ACC112 (cell line): ENCODE measurements around the gene RNASE7.

Source experiments
- H2AFZ ChIP-seq: fragments of 200-600 bp; sonication (generic); one replicate; pipeline ENCODE4 v1.6.0; 2017; ENCODE audit warnings: antibody characterized with exemption, low read length; ENCODE audit not compliant: unreplicated experiment
- H3K27ac ChIP-seq: fragments of 200-600 bp; sonication (generic); 2 replicates; pipeline ENCODE4 v1.5.1; 2014; ENCODE audit warnings: low read depth, mild to moderate bottlenecking, antibody characterized with exemption, low read length, moderate library complexity
- H3K27me3 ChIP-seq: fragments of 200-600 bp; sonication (generic); 2 replicates; pipeline ENCODE4 v1.6.1; 2014; ENCODE audit warnings: mild to moderate bottlenecking, antibody characterized with exemption, low read length, moderate library complexity, mixed read lengths; ENCODE audit not compliant: insufficient read depth
- H3K36me3 ChIP-seq: fragments of 200-600 bp; sonication (generic); 2 replicates; pipeline ENCODE4 v1.6.1; 2016; ENCODE audit warnings: mild to moderate bottlenecking, antibody characterized with exemption, low read length, moderate library complexity, mixed read lengths; ENCODE audit not compliant: insufficient read depth
- H3K4me1 ChIP-seq: fragments of 200-600 bp; sonication (generic); one replicate; pipeline ENCODE4 v1.6.1; 2016; ENCODE audit warnings: low read length, mixed read lengths; ENCODE audit not compliant: insufficient read depth, unreplicated experiment, control insufficient read depth
- H3K4me3 ChIP-seq: fragments of 200-600 bp; sonication (generic); 2 replicates; pipeline ENCODE4 v1.5.1; 2014; ENCODE audit warnings: mild to moderate bottlenecking, low read depth, low read length
- H3K79me2 ChIP-seq: fragments of 200-600 bp; sonication (generic); one replicate; pipeline ENCODE4 v1.6.0; 2016; ENCODE audit warnings: low read length; ENCODE audit not compliant: control insufficient read depth, unreplicated experiment, insufficient read depth

Gene RNASE7

DNA sequence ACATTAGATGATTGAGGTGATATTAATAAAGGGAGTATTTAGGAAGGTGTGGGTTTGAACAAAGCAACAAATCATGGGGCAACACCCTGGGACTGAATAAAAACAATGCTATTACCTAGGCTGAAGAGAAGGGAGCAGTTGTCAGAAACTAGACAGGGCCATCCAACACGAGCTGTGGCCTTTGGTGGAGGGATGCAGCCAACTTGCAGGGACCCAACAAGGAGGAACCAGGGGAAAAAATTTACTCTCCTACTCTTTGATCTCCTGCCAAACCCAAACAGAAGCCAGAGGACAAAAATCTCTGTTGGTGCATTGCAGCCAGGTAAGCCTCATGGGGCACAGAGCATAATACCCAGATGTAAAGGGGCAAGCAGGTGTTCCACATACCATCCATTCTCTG is 31.0 kb upstream of the RNASE7 start:
- H3K4me1 ChIP-seq: no peaks in the 10 kb centered on the region
- H3K27ac ChIP-seq: no peak overlapping the region
- no peak overlapping the region for H2AFZ ChIP-seq
- H3K36me3 ChIP-seq: no peaks in the 10 kb centered on the region
- H3K27me3 ChIP-seq: peaks cover 30% of the 10 kb centered on the region
- H3K4me3 ChIP-seq: no peak overlapping the region
- no peaks in the 10 kb centered on the region for H3K79me2 ChIP-seq

DNA sequence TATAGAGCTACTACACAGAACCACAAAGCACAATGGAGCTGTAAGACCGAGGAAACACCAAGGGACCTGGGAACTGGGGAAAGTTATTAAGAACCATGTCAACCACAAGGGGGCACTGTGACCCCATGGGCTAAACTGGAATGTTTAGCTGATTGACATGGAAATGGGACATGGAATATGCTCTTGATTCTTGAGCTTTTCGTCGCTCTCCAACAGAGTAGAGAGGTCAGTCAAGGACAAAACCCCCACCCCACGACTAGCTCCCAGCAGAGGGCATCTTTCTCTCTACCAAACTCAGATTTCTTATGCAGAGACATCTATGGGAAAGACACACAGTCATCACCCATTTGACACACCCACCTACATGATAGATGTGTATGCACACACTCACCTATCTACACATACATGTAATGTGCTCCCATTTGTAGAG is 27.4 kb upstream of the RNASE7 start:
- no peaks in the 10 kb centered on the region for H3K36me3 ChIP-seq
- no peak overlapping the region for H3K27ac ChIP-seq
- no peaks in the 10 kb centered on the region for H3K79me2 ChIP-seq
- peaks cover 45% of the 10 kb centered on the region for H3K27me3 ChIP-seq
- no peaks in the 10 kb centered on the region for H3K4me1 ChIP-seq
- H3K4me3 ChIP-seq: no peak overlapping the region
- no peak overlapping the region for H2AFZ ChIP-seq

DNA sequence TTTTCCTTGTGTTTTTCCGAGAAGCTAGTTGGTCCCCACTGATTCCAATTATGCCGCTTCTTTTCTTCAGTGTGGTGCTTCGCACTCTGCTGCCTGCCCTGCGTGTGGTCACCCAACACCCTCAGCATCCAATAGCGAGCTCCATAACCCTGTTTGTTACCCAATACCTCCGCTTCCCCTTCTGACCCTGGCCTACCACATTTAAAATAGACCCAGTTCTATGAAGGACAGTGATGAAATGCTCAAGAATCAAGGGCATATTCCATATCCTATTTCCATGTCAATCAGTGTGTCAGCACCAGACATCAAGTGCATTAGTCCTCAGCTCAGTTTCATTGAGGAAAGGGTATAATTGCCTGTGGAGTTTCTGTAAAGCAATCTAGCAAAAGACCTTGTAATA is 26.9 kb upstream of the RNASE7 start:
- no peaks in the 10 kb centered on the region for H3K36me3 ChIP-seq

DNA sequence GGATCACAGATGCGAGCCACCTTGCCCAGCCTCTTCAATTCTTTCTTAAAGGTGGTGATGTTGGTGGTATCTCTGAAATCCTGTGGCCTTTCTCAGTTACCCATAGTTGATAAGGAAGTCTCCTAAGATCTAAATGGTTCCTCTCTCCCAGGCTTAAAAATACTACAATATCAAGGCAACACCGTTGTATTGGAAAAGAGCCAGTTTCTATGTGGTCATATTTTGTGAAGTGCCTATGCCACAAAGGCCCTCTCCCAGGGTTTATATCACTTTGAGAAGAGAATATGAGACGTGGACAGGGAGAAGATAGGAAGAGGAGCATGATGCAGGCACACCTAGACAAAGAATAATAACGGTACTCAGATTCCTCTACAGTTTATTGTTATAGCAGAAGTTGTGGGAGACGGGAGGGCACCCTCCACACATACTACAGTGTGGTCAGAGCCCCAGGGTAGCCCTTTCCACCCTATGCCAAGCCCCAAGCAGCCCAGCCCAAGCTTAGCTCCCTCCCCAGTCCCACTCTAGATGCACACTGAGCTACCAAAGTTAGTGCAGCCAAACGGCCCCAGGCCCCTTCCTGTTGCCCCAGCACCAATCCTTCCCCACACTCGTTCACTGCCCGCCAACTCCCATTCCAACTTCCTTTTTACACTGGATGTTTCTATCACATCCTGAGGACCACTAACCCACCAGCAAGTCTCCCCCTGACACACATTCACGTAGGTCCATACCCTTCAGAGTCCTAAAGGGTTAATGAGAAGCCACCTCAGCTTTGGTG is 25.6 kb upstream of the RNASE7 start:
- no peaks in the 10 kb centered on the region for H3K4me1 ChIP-seq
- H3K27ac ChIP-seq: no peak overlapping the region
- no peaks in the 10 kb centered on the region for H3K36me3 ChIP-seq
- no peak overlapping the region for H2AFZ ChIP-seq
- no peaks in the 10 kb centered on the region for H3K79me2 ChIP-seq
- H3K4me3 ChIP-seq: no peak overlapping the region
- peaks cover 52% of the 10 kb centered on the region for H3K27me3 ChIP-seq

More for the DNA sequence above, 26.9 kb upstream of the RNASE7 start:
- no peaks in the 10 kb centered on the region for H3K79me2 ChIP-seq
- no peak overlapping the region for H3K27ac ChIP-seq
- H2AFZ ChIP-seq: no peak overlapping the region
- no peaks in the 10 kb centered on the region for H3K4me1 ChIP-seq
- H3K27me3 ChIP-seq: peaks cover 47% of the 10 kb centered on the region
- no peak overlapping the region for H3K4me3 ChIP-seq

DNA sequence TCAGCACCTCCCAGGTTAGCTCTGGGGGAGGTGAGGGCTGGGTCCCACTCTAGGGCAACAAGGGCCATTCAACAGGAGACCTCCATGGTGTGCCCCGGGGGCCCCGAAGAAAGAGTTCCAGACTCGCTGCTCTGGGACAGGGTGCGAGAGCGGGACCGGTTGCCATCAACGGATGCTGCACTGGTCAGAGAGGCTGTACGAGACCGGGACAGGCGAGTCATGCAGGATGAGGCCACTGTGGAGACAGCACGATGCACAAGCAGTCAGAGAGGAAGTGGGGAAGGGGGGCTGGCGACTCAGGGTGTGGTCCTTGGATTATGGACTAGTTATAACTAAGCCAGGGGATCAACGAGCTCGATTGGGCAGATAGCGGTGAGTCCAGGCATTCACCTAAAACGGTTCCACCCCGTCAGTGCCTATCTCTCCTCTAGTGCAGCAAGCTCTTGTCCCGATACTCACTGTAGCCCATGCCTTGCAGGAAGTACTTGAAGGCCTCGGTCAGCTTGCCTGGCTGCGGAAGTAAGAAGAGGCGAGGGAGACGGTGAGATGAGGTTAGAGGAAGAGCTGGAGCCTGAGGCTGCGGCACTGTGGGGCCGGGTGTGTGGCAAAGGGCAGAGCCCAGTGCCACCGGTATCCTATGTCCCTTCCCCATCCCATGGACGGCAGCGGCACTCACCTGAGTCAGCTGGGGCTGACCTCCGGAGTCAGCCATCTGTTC is 24.5 kb upstream of the RNASE7 start:
- H3K27me3 ChIP-seq: peaks cover 54% of the 10 kb centered on the region
- no peaks in the 10 kb centered on the region for H3K79me2 ChIP-seq
- H2AFZ ChIP-seq: no peak overlapping the region
- no peak overlapping the region for H3K27ac ChIP-seq
- H3K4me3 ChIP-seq: no peak overlapping the region
- H3K4me1 ChIP-seq: no peaks in the 10 kb centered on the region
- no peaks in the 10 kb centered on the region for H3K36me3 ChIP-seq

DNA sequence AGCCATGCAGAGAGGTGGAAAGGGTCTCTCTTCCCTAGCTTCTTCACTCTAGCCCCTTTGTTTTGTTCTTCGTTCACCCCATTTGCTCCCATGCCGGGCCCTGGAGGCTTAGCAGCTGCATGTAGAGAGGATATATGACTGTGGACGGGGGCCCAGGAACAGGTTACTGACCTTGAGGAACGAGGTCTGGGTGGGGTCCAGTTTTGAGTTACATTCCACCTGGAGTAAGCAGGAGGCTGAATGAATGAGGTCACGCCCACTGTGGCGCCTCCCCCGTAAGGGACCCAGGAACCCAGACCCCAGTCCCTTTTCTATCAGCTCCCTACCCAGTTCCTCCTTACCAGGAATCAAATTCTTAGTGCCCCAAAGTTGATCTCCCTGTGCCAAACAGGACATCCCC is 23.9 kb upstream of the RNASE7 start:
- Histone ChIP-seq H3K27ac (no peak overlapping the region), H3K4me1 (no peaks in the 10 kb centered on the region)

DNA sequence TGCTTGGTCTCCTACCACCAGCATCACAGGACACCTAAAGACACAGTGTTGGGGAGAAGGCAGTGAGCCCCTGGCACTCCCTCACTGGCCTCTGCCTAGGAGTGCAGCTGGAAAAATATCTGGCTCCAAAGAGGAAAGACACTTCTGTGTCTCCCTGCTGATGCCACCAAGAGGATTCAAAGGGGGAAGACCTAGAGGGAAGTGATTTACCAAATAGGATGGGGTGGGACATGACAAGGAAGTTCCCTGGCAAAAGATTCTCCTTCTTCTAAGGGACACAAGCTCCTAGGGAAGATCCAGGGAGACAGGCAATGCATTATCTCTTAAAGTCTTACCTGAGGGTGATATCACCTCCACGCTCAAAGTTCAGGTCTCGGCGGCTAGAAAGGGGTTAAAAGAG is 23.4 kb upstream of the RNASE7 start:
- H3K36me3 ChIP-seq: no peaks in the 10 kb centered on the region

More for the DNA sequence above, 23.9 kb upstream of the RNASE7 start:
- H3K4me3 ChIP-seq: no peak overlapping the region
- no peak overlapping the region for H2AFZ ChIP-seq
- no peaks in the 10 kb centered on the region for H3K36me3 ChIP-seq
- H3K79me2 ChIP-seq: no peaks in the 10 kb centered on the region
- H3K27me3 ChIP-seq: peaks cover 54% of the 10 kb centered on the region

DNA sequence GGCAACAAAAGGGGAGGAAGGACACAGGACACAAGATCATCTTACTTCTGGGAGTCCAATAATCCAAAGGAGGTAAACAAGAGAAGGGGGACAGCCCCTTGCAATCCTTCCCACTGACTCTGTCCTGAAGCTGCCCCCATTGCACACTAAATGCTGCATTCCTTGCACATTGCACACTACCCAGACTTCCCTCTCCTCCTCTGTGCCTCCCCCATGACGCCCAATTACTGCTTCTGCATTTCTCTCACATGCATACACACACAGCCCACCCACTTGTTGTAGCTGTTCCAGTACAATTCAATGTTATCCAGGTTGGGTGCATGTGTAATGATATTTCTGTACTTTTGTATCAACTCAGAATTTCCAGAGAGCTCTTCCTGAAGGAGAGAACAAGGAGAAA is 22.8 kb upstream of the RNASE7 start:
- no peak overlapping the region for H3K27ac ChIP-seq
- no peaks in the 10 kb centered on the region for H3K36me3 ChIP-seq
- no peak overlapping the region for H3K4me3 ChIP-seq
- H3K79me2 ChIP-seq: no peaks in the 10 kb centered on the region
- peaks cover 62% of the 10 kb centered on the region for H3K27me3 ChIP-seq
- no peaks in the 10 kb centered on the region for H3K4me1 ChIP-seq
- no peak overlapping the region for H2AFZ ChIP-seq

More for the DNA sequence above, 23.4 kb upstream of the RNASE7 start:
- Histone ChIP-seq H3K4me3 (no peak overlapping the region), H3K4me1 (no peaks in the 10 kb centered on the region), H3K79me2 (no peaks in the 10 kb centered on the region), H2AFZ (no peak overlapping the region), H3K27ac (no peak overlapping the region), H3K27me3 (peaks cover 56% of the 10 kb centered on the region)

DNA sequence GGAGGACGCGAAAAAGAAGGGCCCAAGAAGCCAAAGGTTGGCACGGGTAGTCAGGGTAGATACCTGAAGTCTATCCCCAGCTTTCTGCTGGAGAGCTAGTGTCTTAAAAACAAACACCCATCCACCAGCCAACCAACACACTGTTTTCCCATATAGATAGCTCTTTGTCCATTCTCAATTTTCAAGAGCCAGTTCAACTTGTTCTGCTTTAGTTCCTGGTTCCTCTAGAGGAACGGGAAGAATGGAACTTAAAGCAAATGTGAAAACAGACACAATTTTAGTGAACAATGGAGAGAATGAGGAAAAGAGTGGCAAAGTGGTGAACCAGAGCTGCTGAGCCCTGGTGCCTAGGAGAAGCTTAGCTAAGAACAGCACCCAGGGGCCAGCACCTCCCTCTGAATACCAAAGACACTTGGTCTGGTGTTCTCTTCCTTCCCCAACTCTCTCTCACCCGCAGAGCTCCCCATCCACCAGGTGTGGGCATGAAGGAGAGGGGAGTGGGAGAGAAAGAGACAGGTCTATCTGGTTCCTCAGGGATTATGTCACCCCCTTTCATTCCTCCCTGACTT is 21.1 kb upstream of the RNASE7 start:
- Histone ChIP-seq H3K27ac (no peak overlapping the region), H3K79me2 (no peaks in the 10 kb centered on the region), H3K27me3 (peaks cover 74% of the 10 kb centered on the region), H3K4me3 (no peak overlapping the region), H3K4me1 (no peaks in the 10 kb centered on the region), H3K36me3 (no peaks in the 10 kb centered on the region), H2AFZ (no peak overlapping the region)

DNA sequence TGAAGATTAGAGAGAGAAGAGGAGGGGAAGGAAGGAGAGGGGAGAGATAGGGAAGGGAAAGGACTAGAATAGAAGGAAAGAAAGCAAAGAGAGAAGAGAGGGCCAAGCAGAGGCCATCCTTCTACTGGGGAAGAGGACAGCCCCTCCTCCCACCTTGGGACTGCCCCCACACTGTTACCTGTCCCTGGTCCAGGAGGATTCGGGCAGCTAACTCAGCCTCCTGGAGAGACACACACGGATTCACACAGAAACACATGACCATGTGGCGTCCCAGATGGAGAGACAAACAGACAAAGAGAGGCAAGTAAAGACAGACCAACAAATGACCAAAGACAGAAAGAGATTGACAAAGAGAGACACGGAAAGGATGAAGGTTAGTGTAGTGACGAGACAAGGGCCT is 19.5 kb upstream of the RNASE7 start:
- Histone ChIP-seq H3K79me2 (no peaks in the 10 kb centered on the region), H3K4me1 (no peaks in the 10 kb centered on the region), H3K36me3 (no peaks in the 10 kb centered on the region), H3K27ac (no peak overlapping the region), H2AFZ (no peak overlapping the region), H3K27me3 (peaks cover 82% of the 10 kb centered on the region), H3K4me3 (no peak overlapping the region)
